Adrenal gland (tissue), 12 donors: ENCODE results near the gene FGF6. TPM values are rescaled to one million over a fixed set of nuclear protein-coding genes. Genes with fewer than 3 reads are reported as not detected.

Experiments
- DNase-seq, 7 donors: peaks; one replicate each; pipeline ENCODE4 v3.0.0-alpha.2; 2019 to 2020
- H3K27ac ChIP-seq, 5 donors: fragments of 200-600 bp; sonication (generic) in 4 of 5; 1 replicate in 3 of 5; 2 replicates in 2 of 5; pipeline versions ENCODE4 v1.5.1 to v1.8.0; 2016 to 2020; ENCODE audit warnings: mild to moderate bottlenecking in 1 of 5
- H3K27me3 ChIP-seq: fragments of 200-600 bp; 2 replicates; pipeline ENCODE4 v1.8.0; 2021
- H3K36me3 ChIP-seq, 2 donors: fragments of 200-600 bp; replicated peaks in 1 of 2; 1 replicate in 1 of 2; 2 replicates in 1 of 2; pipeline versions ENCODE4 v1.5.1 to v1.8.0; 2018 to 2022
- H3K4me1 ChIP-seq, 2 donors: fragments of 200-600 bp; replicated peaks in 1 of 2; 1 replicate in 1 of 2; 2 replicates in 1 of 2; pipeline versions ENCODE4 v1.5.1 to v1.8.0; 2018 to 2021
- H3K4me3 ChIP-seq, 4 donors: fragments of 200-600 bp; sonication (generic) in 3 of 4; one replicate each; pipeline ENCODE4 v1.5.1; 2016 to 2018
- H3K9me3 ChIP-seq, 3 donors: fragments of 200-600 bp; sonication (generic) in 1 of 3; replicated peaks in 1 of 3; 1 replicate in 2 of 3; 2 replicates in 1 of 3; pipeline versions ENCODE4 v1.5.1 to v1.8.0; 2016 to 2021
- POLR2A ChIP-seq, 2 donors: fragments of 450-650 bp; IDR thresholded peaks; one replicate each; pipeline ENCODE4 v1.6.1; 2017; ENCODE audit warnings: antibody characterized with exemption in 2 of 2, mild to moderate bottlenecking in 2 of 2, moderate library complexity in 1 of 2
- WGBS, 4 donors: extraction: QIAGEN DNeasy Blood & Tissue Kit in 2 of 4; methylation state at CpG; one replicate each; pipeline versions ENCODE4 v1.1.5 to v1.1.7; 2013 to 2017; 5-methylcytosine and 5-hydroxymethylcytosine counted together
- intact Hi-C, 2 donors: fragments of 100-400 bp; cut with DNase I; formaldehyde crosslinking; loops; one replicate each; pipeline versions ENCODE4 v1.14.1 to v1.15.0; 2022 to 2023
- polyA plus RNA-seq, 3 donors: library from polyadenylated mRNA; stranded (reverse); fragments of 200-250 nt in 2 of 3; fragments of 350-450 nt in 1 of 3; fragmentation: Illumina TruSeq in 1 of 3; extraction: RNeasy Lipid Tissue Mini Kit (QIAGEN cat#74804) in 1 of 3; gene quantifications; one replicate each; pipeline ENCODE4 v1.2.3, GENCODE V29; 2013 to 2014
- total RNA-seq, 9 donors: library from RNA; depleted of rRNA in 4 of 9; stranded (reverse); fragments of >200 nt in 4 of 9; fragments of 120-200 nt in 1 of 9; fragmentation: NEBNext Ultra II Directional in 1 of 9; extraction: Animal tissue kit (Norgen Biotek cat#: 25700) in 1 of 9; gene quantifications; one replicate each; pipeline versions ENCODE4 v1.1.0 to v1.2.4, GENCODE V29; 2013 to 2023
- TF ChIP-seq, protein P1 (sequence below), 6 experiments: fragments of 450-650 bp in 4 of 6; fragments of 200-600 bp in 2 of 6; sonication (generic) in 1 of 6; IDR thresholded peaks; 1 replicate in 5 of 6; 2 replicates in 1 of 6; pipeline versions ENCODE4 v1.5.1 to v1.8.0; 2016 to 2021; ENCODE audit warnings: antibody characterized with exemption in 6 of 6, mild to moderate bottlenecking in 2 of 6, moderate library complexity in 1 of 6
- donor health status: healthy with polysubstance abuse.
- donor health status: Bipolar disorder and iron deficiency.
- donor health status: DM: yes; HTN: yes; CAD: no.
- donor health status: DM: no; HTN: no; CAD: no.
- donor health status: DM: no; HTN: no; CAD: no.
- donor health status: DM: yes; HTN: yes; CAD: no.

FGF6 gene
- total and polyA plus RNA-seq, 12 donors, result not detected

DNA sequence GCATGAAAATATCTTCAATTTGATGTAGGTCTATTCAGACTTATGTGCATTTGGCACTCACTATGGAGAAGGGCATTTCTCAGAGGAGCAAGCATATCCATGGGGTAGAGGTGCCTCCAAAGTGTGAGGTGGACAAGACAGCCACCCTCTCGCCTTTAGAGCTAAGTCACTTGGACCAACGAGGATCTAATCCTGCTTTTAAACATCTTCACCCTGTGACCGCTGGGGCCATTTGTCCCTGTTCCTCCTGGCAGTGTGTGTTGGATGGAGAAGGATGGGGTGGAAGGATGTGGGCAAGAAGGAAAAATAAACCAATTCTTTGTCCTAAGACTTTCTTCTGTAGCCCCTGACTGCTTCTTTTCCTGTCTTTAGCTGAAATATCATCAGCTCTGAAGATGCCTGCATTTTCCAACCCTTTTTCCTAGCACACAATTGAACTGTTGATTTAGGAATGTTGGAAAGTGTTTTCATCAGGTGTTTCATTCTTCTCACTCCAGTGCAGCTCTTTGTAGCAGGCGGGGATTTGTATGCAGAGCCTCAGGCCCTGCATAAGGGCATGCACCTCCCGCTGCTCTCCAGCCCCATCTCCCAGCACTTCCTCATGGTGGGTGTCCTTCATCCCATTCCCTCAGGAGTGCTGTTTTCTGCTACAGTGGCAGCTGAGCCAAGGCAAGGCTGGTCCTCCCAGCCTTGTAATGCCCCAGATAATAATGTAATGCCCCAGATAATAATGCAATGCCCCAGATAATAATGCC lies 5.3 kb downstream of the FGF6 start:
- Histone ChIP-seq H3K4me1 (no peaks in the 10 kb centered on the region), H3K27ac (no peak overlapping the region), H3K36me3 (no peaks in the 10 kb centered on the region), H3K4me3 (no peak overlapping the region), H3K27me3 (peaks cover 7% of the 10 kb centered on the region), H3K9me3 (no peaks in the 10 kb centered on the region)
- intact Hi-C loops, result no loop called here
- TF ChIP-seq, protein P1, sequence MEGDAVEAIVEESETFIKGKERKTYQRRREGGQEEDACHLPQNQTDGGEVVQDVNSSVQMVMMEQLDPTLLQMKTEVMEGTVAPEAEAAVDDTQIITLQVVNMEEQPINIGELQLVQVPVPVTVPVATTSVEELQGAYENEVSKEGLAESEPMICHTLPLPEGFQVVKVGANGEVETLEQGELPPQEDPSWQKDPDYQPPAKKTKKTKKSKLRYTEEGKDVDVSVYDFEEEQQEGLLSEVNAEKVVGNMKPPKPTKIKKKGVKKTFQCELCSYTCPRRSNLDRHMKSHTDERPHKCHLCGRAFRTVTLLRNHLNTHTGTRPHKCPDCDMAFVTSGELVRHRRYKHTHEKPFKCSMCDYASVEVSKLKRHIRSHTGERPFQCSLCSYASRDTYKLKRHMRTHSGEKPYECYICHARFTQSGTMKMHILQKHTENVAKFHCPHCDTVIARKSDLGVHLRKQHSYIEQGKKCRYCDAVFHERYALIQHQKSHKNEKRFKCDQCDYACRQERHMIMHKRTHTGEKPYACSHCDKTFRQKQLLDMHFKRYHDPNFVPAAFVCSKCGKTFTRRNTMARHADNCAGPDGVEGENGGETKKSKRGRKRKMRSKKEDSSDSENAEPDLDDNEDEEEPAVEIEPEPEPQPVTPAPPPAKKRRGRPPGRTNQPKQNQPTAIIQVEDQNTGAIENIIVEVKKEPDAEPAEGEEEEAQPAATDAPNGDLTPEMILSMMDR (IDR thresholded peaks at IDR 0.05), result no peak
- no peak for TF ChIP-seq POLR2A (IDR thresholded peaks at IDR 0.05)
- 56 to 73% (median 67%) methylated on average over 5 of the region's 5 CpGs for WGBS, 4 donors
- DNase-seq, result no peak

DNA sequence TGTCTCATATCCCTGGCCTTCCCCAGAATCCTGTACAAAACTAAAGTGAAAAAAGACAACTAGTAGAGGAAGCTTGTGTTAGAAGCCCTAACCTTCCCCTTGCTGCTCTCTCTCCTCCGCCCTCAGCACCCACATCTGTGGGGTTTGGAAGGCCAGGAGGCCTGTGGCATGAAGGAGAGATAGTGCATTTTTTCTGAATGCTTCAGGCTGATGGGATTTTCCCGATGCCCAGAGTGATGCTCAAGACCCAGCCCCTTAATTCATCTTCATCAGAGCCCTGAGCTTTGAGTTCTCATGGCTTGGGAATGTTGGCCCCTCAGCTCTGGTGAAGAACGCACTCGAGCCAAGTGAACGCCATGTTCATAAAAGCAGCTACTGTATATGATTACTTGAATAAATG lies 5.9 kb downstream of the FGF6 start:
- TF ChIP-seq, protein P1 (IDR thresholded peaks at IDR 0.05), result no peak
- TF ChIP-seq POLR2A (IDR thresholded peaks at IDR 0.05), result no peak
- Histone ChIP-seq H3K4me1 (no peaks in the 10 kb centered on the region), H3K36me3 (no peaks in the 10 kb centered on the region), H3K4me3 (no peak overlapping the region), H3K27ac (no peak overlapping the region), H3K27me3 (peaks cover 7% of the 10 kb centered on the region), H3K9me3 (no peaks in the 10 kb centered on the region)
- intact Hi-C loops, result no loop called here
- DNase-seq, result no peak
- WGBS, 4 donors, result 50 to 74% (median 65%) methylated on average over 5 of the region's 5 CpGs

DNA sequence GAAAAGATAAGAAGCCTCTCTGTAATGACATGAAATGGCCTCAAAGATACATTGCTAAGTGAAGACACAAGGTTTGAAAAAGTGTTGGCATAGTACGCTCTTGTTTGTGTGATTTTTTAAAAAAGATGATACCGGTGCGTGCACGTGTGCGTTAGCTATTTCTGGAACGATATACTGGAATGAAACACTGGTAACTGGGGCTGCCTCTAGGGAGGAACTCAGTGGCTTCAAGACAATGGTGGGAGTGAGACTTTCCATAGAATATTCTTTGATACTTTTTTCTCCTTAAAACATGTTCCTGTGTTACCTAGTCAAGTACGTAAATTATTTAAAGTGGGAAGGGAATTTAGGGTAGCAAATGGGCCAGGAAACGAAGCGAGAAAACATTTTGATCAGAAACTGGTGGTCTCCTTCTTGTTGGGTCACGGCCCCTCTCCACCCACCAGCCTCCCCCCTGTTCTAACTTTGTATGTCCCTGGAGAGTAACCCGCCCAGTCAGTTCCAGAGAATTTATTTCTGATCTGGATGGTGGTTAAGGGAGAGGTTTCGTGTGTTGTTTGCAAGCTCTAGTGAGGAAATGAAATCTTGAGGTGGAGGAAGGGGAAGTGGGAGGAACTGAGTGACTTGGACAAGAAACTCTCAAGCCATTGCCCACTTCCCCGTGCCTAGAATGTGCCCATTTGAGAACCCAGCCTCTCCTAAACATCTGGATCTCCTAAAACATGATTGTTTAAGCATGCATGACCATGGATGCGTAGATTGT lies 6.6 kb downstream of the FGF6 start:
- Histone ChIP-seq H3K36me3 (no peaks in the 10 kb centered on the region), H3K9me3 (no peaks in the 10 kb centered on the region), H3K4me1 (no peaks in the 10 kb centered on the region), H3K27me3 (peaks cover 7% of the 10 kb centered on the region), H3K4me3 (no peak overlapping the region), H3K27ac (no peak overlapping the region)
- WGBS, 4 donors, result 67 to 70% (median 69%) methylated on average over 14 of the region's 14 CpGs
- no peak for DNase-seq
- intact Hi-C loops, result no loop called here
- TF ChIP-seq, protein P1 (IDR thresholded peaks at IDR 0.05), result no peak
- TF ChIP-seq POLR2A (IDR thresholded peaks at IDR 0.05), result no peak

DNA sequence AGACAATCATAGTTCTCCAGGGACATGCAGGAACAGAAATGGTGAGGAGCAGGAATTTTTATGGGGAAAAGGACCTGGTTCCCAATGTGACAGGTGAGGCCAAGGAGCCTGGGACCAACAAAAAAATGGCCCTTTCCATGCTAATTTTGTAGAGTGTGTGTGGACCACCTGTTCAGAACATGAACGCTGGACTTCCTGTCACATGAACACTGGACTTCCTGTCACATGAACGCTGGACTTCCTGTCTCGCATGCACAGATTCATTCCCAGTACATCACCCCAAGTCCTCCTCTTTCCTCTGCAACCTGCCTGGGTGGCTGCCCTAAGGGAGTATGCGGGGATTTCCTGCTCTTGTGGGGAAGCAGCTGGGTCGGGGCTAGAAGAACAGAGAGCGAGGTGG lies 10.1 kb downstream of the FGF6 start:
- H3K4me3 ChIP-seq, result no peak overlapping the region
- no peaks in the 10 kb centered on the region for H3K36me3 ChIP-seq
- H3K27me3 ChIP-seq, result no peaks in the 10 kb centered on the region
- no peaks in the 10 kb centered on the region for H3K9me3 ChIP-seq
- 72 to 77% (median 75%) methylated on average over 6 of the region's 6 CpGs for WGBS, 4 donors
- DNase-seq, result peak in 1 of 7 donors; percentile 31
- H3K27ac ChIP-seq, result no peak overlapping the region
- intact Hi-C loops, result no loop called here
- H3K4me1 ChIP-seq, result no peaks in the 10 kb centered on the region
- TF ChIP-seq POLR2A (IDR thresholded peaks at IDR 0.05), result no peak
- TF ChIP-seq, protein P1 (IDR thresholded peaks at IDR 0.05), result no peak
